SH-SY5Y (cell line): Measurements from ENCODE around the gene NECAB2.

Experiments used
- GATA2 ChIP-seq: IDR thresholded peaks from 2 replicates; pipeline ENCODE4 v1.6.1; 2011; ENCODE audit warnings: mild to moderate bottlenecking, low read depth, low read length
- GATA3 ChIP-seq: IDR thresholded peaks from 2 replicates; pipeline ENCODE4 v1.6.1; 2011; ENCODE audit warnings: low read depth, mild to moderate bottlenecking, low read length, moderate library complexity

GRCh38 chr16:83954577-83955016, 13.4 kb upstream of the NECAB2 start:
- TF ChIP-seq GATA2 (no peak), GATA3 (no peak)
